Gastroesophageal sphincter (tissue), 4 donors: ENCODE data around the gene IL1RAPL1. TPM values are rescaled to one million over a fixed set of nuclear protein-coding genes. Genes with fewer than 3 reads are reported as not detected.
A peak's percentile ranks its signal among the peaks of the same experiment; 100 is the strongest.
"Not testable (repeated sequence)": the region's sequence is repeated elsewhere in the genome, so short reads cannot be mapped to it uniquely, and the experiment has no call there.

ENCODE experiments used
- ATAC-seq: fragments of 150-250 bp; one replicate; pipeline ENCODE4 v1.9.1; 2016; ENCODE audit warnings: mild to moderate bottlenecking, moderate library complexity
- H3K27ac ChIP-seq, 4 donors: fragments of 200-600 bp; sonication (generic) in 3 of 4; 1 replicate in 3 of 4; 2 replicates in 1 of 4; pipeline ENCODE4 v1.5.1; 2016 to 2019
- H3K27me3 ChIP-seq: fragments of 200-600 bp; sonication (generic); one replicate; pipeline ENCODE4 v1.5.1; 2019
- H3K36me3 ChIP-seq, 2 donors: fragments of 200-600 bp; sonication (generic); one replicate each; pipeline ENCODE4 v1.5.1; 2019; ENCODE audit warnings: control low read depth in 1 of 2
- H3K4me1 ChIP-seq, 3 donors: fragments of 200-600 bp; sonication (generic); 1 replicate in 2 of 3; 2 replicates in 1 of 3; pipeline ENCODE4 v1.5.1; 2016 to 2019; ENCODE audit warnings: control low read depth in 2 of 3
- H3K4me3 ChIP-seq, 2 donors: fragments of 200-600 bp; sonication (generic); one replicate each; pipeline ENCODE4 v1.5.1; 2019; ENCODE audit warnings: mild to moderate bottlenecking in 1 of 2, moderate library complexity in 1 of 2
- H3K9me3 ChIP-seq, 3 donors: fragments of 200-600 bp; sonication (generic); one replicate each; pipeline ENCODE4 v1.5.1; 2017 to 2019; ENCODE audit warnings: control low read depth in 2 of 3
- CTCF ChIP-seq, 4 experiments: fragments of 200-600 bp in 2 of 4; fragments of 450-650 bp in 2 of 4; sonication (generic) in 1 of 4; IDR thresholded peaks; one replicate each; pipeline ENCODE4 v1.5.1; 2017 to 2019; ENCODE audit warnings: antibody characterized with exemption in 4 of 4, mild to moderate bottlenecking in 2 of 4, moderate library complexity in 2 of 4
- EP300 ChIP-seq: sonication (generic); formaldehyde crosslinking; IDR thresholded peaks from one replicate; pipeline ENCODE4 v1.6.1; 2017; ENCODE audit warnings: antibody characterized with exemption, mild to moderate bottlenecking
- POLR2A ChIP-seq, 2 donors: fragments of 450-650 bp; IDR thresholded peaks; one replicate each; pipeline ENCODE4 v1.6.1; 2017; ENCODE audit warnings: antibody characterized with exemption in 2 of 2, mild to moderate bottlenecking in 2 of 2, moderate library complexity in 1 of 2
- POLR2AphosphoS5 ChIP-seq: sonication (generic); formaldehyde crosslinking; IDR thresholded peaks from one replicate; pipeline ENCODE4 v1.6.1; 2017; ENCODE audit warnings: antibody characterized with exemption
- WGBS, 2 donors: methylation state at CpG; one replicate each; pipeline ENCODE4 v1.1.5; 2018; ENCODE audit warnings: low coverage in 1 of 2; 5-methylcytosine and 5-hydroxymethylcytosine counted together
- total RNA-seq, 4 donors: library from RNA; depleted of rRNA; stranded (reverse); fragments of >200 nt; gene quantifications; one replicate each; pipeline ENCODE4 v1.1.0, GENCODE V29; 2016

IL1RAPL1 gene
- total RNA-seq, 4 donors from 2014 or later, result 0.27 to 1.6 (median 0.44) TPM

- no peaks in the 10 kb centered on the region for H3K36me3 ChIP-seq
- H3K4me3 ChIP-seq, result no peak overlapping the region
- whole genome bisulfite sequencing, 2 donors, result 100% methylated on average over 1 of the region's 2 CpGs; no CpG with 5 or more reads in 1 of the 2 donors
- no peaks in the 10 kb centered on the region for H3K4me1 ChIP-seq
- no peak for ATAC-seq
- TF ChIP-seq POLR2AphosphoS5, result no peak
- TF ChIP-seq CTCF (IDR thresholded peaks at IDR 0.05), result no peak
- no peak for TF ChIP-seq EP300
- no peak overlapping the region for H3K27ac ChIP-seq
- no peaks in the 10 kb centered on the region for H3K27me3 ChIP-seq
- H3K9me3 ChIP-seq, result no peaks in the 10 kb centered on the region
Measured at GRCh38 chrX:28757290-28757689, 170.0 kb downstream of the IL1RAPL1 start.

- H3K9me3 ChIP-seq, H3K27me3 ChIP-seq, H3K27ac ChIP-seq, H3K4me1 ChIP-seq, H3K36me3 ChIP-seq, ATAC-seq, H3K4me3 ChIP-seq: not testable (repeated sequence)
- 73 to 88% methylated on average over 1 to 2 of the region's 2 CpGs for WGBS, 2 donors
Measured at GRCh38 chrX:28766561-28766960, 179.3 kb downstream of the IL1RAPL1 start.

GRCh38 chrX:28773807-28774206 is 186.6 kb downstream of the IL1RAPL1 start:
- H3K27ac ChIP-seq, result no peak overlapping the region
- 86 to 96% methylated on average over 2 to 5 of the region's 5 CpGs for WGBS, 2 donors
- no peak for TF ChIP-seq CTCF (IDR thresholded peaks at IDR 0.05)
- TF ChIP-seq EP300, result no peak
- no peak for TF ChIP-seq POLR2A (IDR thresholded peaks at IDR 0.05)
- no peak for TF ChIP-seq POLR2AphosphoS5
- H3K36me3 ChIP-seq, result no peaks in the 10 kb centered on the region
- no peaks in the 10 kb centered on the region for H3K27me3 ChIP-seq
- H3K4me3 ChIP-seq, result no peak overlapping the region
- no peak for ATAC-seq
- H3K9me3 ChIP-seq, result no peaks in the 10 kb centered on the region
- no peaks in the 10 kb centered on the region for H3K4me1 ChIP-seq

- 36 to 40% methylated on average over 2 of the region's 2 CpGs for WGBS, 2 donors
- Histone ChIP-seq H3K27ac (no peak overlapping the region), H3K9me3 (no peaks in the 10 kb centered on the region), H3K4me1 (no peaks in the 10 kb centered on the region), H3K36me3 (no peaks in the 10 kb centered on the region), H3K27me3 (no peaks in the 10 kb centered on the region), H3K4me3 (no peak overlapping the region)
- ATAC-seq, result no peak
- TF ChIP-seq POLR2AphosphoS5 (peak; percentile 26), POLR2A (IDR thresholded peaks at IDR 0.05) (no peak)
Measured at GRCh38 chrX:28787206-28787605, 200.0 kb downstream of the IL1RAPL1 start.

- not testable (repeated sequence) for H3K9me3 ChIP-seq, H3K27me3 ChIP-seq, H3K4me3 ChIP-seq, H3K27ac ChIP-seq, ATAC-seq, H3K36me3 ChIP-seq, H3K4me1 ChIP-seq
- WGBS, 2 donors, result 90 to 100% methylated on average over 4 to 5 of the region's 5 CpGs
Measured at GRCh38 chrX:28800671-28801070, 213.4 kb downstream of the IL1RAPL1 start.

- 73 to 90% methylated on average over 1 of the region's 1 CpG for WGBS, 2 donors
- no peak for TF ChIP-seq CTCF (IDR thresholded peaks at IDR 0.05)
- no peak for TF ChIP-seq EP300
- no peak for TF ChIP-seq POLR2AphosphoS5
- no peak for TF ChIP-seq POLR2A (IDR thresholded peaks at IDR 0.05)
- Histone ChIP-seq H3K4me3 (no peak overlapping the region), H3K27ac (no peak overlapping the region), H3K4me1 (no peaks in the 10 kb centered on the region), H3K36me3 (no peaks in the 10 kb centered on the region), H3K27me3 (no peaks in the 10 kb centered on the region), H3K9me3 (no peaks in the 10 kb centered on the region)
- no peak for ATAC-seq
Measured at GRCh38 chrX:28802625-28803024, 215.4 kb downstream of the IL1RAPL1 start.

- no peaks in the 10 kb centered on the region for H3K9me3 ChIP-seq
- WGBS, 2 donors, result 38 to 83% methylated on average over 1 of the region's 1 CpG
- no peak for TF ChIP-seq EP300
- no peak for TF ChIP-seq POLR2A (IDR thresholded peaks at IDR 0.05)
- TF ChIP-seq POLR2AphosphoS5, result no peak
- TF ChIP-seq CTCF (IDR thresholded peaks at IDR 0.05), result no peak
Measured at GRCh38 chrX:28835991-28836390, 248.7 kb downstream of the IL1RAPL1 start.

More at GRCh38 chrX:28835991-28836390, 248.7 kb downstream of the IL1RAPL1 start:
- ATAC-seq, result no peak
- no peak overlapping the region for H3K4me3 ChIP-seq
- no peaks in the 10 kb centered on the region for H3K36me3 ChIP-seq
- H3K27me3 ChIP-seq, result no peaks in the 10 kb centered on the region
- H3K4me1 ChIP-seq, result no peaks in the 10 kb centered on the region
- no peak overlapping the region for H3K27ac ChIP-seq
